Cardiac fibroblast (primary cell): ENCODE results near the gene EGFL6.

Experiments
- DNase-seq, 2 donors: peaks; one replicate each; pipeline versions ENCODE4 v3.0.0 to v3.0.0-alpha.2; 2010; ENCODE audit warnings: low read depth in 2 of 2
- H3K4me3 ChIP-seq, 2 donors: replicated peaks in 1 of 2; 1 replicate in 1 of 2; 2 replicates in 1 of 2; pipeline ENCODE4 v1.5.1; 2011; ENCODE audit warnings: low read depth in 2 of 2, low read length in 2 of 2, mild to moderate bottlenecking in 2 of 2, moderate library complexity in 1 of 2
- TF ChIP-seq, protein P1 (sequence below): IDR thresholded peaks from one replicate; pipeline ENCODE4 v1.5.1; 2011; ENCODE audit warnings: low read depth, mild to moderate bottlenecking, low read length, inconsistent platforms

EGFL6 gene

GRCh38 chrX:13536551-13536950 lies 32.9 kb upstream of the EGFL6 start:
- no peak overlapping the region for H3K4me3 ChIP-seq
- TF ChIP-seq, protein P1, sequence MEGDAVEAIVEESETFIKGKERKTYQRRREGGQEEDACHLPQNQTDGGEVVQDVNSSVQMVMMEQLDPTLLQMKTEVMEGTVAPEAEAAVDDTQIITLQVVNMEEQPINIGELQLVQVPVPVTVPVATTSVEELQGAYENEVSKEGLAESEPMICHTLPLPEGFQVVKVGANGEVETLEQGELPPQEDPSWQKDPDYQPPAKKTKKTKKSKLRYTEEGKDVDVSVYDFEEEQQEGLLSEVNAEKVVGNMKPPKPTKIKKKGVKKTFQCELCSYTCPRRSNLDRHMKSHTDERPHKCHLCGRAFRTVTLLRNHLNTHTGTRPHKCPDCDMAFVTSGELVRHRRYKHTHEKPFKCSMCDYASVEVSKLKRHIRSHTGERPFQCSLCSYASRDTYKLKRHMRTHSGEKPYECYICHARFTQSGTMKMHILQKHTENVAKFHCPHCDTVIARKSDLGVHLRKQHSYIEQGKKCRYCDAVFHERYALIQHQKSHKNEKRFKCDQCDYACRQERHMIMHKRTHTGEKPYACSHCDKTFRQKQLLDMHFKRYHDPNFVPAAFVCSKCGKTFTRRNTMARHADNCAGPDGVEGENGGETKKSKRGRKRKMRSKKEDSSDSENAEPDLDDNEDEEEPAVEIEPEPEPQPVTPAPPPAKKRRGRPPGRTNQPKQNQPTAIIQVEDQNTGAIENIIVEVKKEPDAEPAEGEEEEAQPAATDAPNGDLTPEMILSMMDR = no peak
- no peak for DNase-seq

GRCh38 chrX:13538414-13538813 lies 31.0 kb upstream of the EGFL6 start:
- DNase-seq = no peak
- H3K4me3 ChIP-seq = no peak overlapping the region
- TF ChIP-seq, protein P1 = no peak

DNA sequence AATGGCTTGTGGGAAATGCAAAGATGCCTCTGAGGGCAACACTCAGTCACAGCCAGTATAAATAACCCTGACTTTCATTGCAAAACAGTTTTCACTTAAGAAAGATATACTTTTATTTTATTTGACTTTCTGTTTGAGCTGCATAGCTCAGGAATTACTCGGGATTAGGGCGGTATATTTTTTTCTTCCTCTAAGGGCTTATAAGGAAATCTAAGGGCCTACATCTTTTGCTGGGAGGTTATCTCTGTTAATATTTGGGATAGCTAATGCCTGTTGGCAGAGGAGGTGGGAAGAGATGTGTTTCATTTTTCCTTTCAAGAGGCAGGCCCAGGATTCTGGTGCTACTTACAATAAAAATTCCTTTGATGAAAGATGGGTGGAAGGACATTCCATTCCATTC lies 28.8 kb upstream of the EGFL6 start:
- TF ChIP-seq, protein P1 = no peak
- DNase-seq = no peak
- H3K4me3 ChIP-seq = no peak overlapping the region

- no peak overlapping the region for H3K4me3 ChIP-seq
- DNase-seq = no peak
- TF ChIP-seq, protein P1 = no peak
Measured at GRCh38 chrX:13545726-13546125, 23.7 kb upstream of the EGFL6 start.

DNA sequence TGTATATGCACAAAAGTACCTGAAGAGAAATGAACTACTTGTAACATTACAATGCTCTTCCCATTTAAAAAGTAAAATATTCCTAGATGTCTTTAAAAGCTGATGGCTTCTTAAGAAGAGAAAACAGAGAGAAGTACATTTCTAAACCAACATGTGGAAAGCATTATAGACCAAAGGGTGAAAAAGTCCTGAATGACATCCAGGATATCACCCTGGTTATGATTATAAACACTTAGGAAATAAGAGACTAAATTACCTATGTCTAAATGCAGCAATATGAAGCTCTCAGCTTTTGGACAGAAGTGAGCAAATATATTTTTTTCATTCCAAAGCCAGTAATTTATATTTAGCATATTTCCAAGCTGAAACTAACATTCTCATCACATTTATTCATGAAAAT lies 21.7 kb upstream of the EGFL6 start:
- DNase-seq = no peak
- TF ChIP-seq, protein P1 = no peak
- H3K4me3 ChIP-seq = no peak overlapping the region

DNA sequence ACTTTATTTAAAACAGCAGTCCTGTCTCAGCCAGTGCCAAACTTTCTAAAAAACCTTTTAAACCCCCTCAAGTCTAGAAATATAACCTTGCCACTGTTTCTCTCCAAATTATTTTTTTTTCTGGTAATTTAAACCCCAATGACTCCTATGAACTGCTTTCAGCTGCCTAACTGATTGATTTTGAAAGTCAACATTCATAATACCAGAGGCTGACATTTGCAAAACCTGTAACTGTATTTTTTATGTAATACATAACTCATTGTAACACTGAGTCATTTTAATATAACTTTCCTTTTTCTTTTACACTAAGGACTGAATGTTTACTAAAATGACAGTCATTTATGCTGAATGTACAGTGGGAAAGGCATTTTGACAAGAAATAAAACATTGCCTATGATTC lies 19.1 kb upstream of the EGFL6 start:
- TF ChIP-seq, protein P1 = no peak
- no peak overlapping the region for H3K4me3 ChIP-seq
- DNase-seq = no peak

DNA sequence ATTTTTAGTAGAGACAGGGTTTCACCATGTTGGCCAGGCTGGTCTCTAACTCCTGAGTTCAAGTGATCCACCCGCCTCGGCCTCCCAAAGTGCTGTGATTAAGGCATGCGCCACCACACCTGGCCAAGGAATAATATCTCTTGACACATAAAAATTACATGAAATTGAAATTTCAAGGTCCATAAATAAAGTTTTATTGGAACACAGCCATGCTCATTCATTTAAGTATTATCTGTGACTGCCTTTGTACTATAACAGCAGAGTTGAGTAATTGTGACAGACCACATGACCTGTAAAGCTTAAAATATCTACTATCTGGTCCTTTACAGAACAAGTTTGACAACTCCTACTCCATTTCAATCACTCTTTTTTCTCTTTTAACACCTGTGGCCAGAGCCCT lies 17.8 kb upstream of the EGFL6 start:
- DNase-seq = no peak
- TF ChIP-seq, protein P1 = no peak
- H3K4me3 ChIP-seq = no peak overlapping the region
